K562 (cell line): ENCODE measurements around the gene C15orf61. TPM values are rescaled to one million over a fixed set of nuclear protein-coding genes. Genes with fewer than 3 reads are reported as not detected.

ENCODE experiments used
- ATAC-seq: fragments of 200-7000 bp; cut with Tn5 transposase; 3 replicates; pipeline ENCODE4 v1.9.1; 2020; ENCODE audit warnings: moderate library complexity
- BruUV-seq: library from RNA; stranded (reverse); fragments of 400-500 nt; replicated peaks from 2 replicates; lab custom pipeline; 2021; lab: Mats Ljungman, UMichigan
- CTCF ChIA-PET: fragments of 300-600 bp; formaldehyde crosslinking; extraction: SDS; loops from one replicate; lab custom pipeline; 2021; ENCODE audit warnings: low intra/inter-chr PET ratio; lab: Yijun Ruan, JAX
- POLR2A ChIA-PET: fragments of 300-600, 350-650 bp; sonication (Branson Sonifier 250); formaldehyde crosslinking; extraction: SDS; loops from one replicate; lab custom pipeline; 2021; ENCODE audit warnings: antibody characterized with exemption, inconsistent platforms; lab: Yijun Ruan, JAX
- DNase-seq, 4 experiments: peaks; one replicate each; pipeline versions ENCODE4 v3.0.0 to v3.0.0-alpha.2; 2011 to 2018; ENCODE audit warnings: low spot score in 3 of 4, mixed read lengths in 3 of 4; ENCODE audit errors: extremely low read depth in 1 of 4
- FAIRE-seq: peaks from 2 replicates; lab custom pipeline; 2011; peaks lifted over from hg19 to GRCh38; lab: Jason Lieb, UNC
- H2AFZ ChIP-seq: 2 replicates; pipeline ENCODE4 v1.6.0; 2011; ENCODE audit warnings: low read depth, low read length, control low read depth, inconsistent platforms
- H3K27ac ChIP-seq: fragments of 200-600 bp; 3 replicates; pipeline ENCODE4 v1.8.0; 2011; ENCODE audit warnings: low read depth, mild to moderate bottlenecking, control low read depth, inconsistent platforms, low read length, moderate library complexity, mixed read lengths; ENCODE audit errors: extremely low read depth
- H3K27me3 ChIP-seq, 2 experiments: fragments of 300-600 bp in 1 of 2; 2 replicates in 1 of 2; 3 replicates in 1 of 2; pipeline versions ENCODE4 v1.6.0 to v1.8.0; 2011; ENCODE audit warnings: inconsistent platforms in 2 of 2, low read length in 2 of 2, mild to moderate bottlenecking in 1 of 2, mixed read lengths in 1 of 2, moderate library complexity in 1 of 2; ENCODE audit not compliant: control insufficient read depth in 2 of 2, insufficient read depth in 2 of 2
- H3K36me3 ChIP-seq: fragments of 300-600 bp; 3 replicates; pipeline ENCODE4 v1.8.0; 2011; ENCODE audit warnings: mild to moderate bottlenecking, low read length, inconsistent platforms; ENCODE audit not compliant: control insufficient read depth, insufficient read depth
- H3K4me1 ChIP-seq, 2 experiments: fragments of 200-600 bp in 1 of 2; replicated peaks in 1 of 2; 2 replicates in 1 of 2; 3 replicates in 1 of 2; pipeline versions ENCODE4 v1.5.1 to v1.8.0; 2011; ENCODE audit warnings: inconsistent platforms in 2 of 2, low read length in 2 of 2, mild to moderate bottlenecking in 1 of 2, mixed read lengths in 1 of 2, moderate library complexity in 1 of 2; ENCODE audit not compliant: control insufficient read depth in 2 of 2, insufficient read depth in 2 of 2
- H3K4me2 ChIP-seq: 2 replicates; pipeline ENCODE4 v1.6.1; 2011; ENCODE audit warnings: low read length, control low read depth, inconsistent platforms, mixed read lengths; ENCODE audit not compliant: insufficient read depth
- H3K4me3 ChIP-seq: fragments of 200-600 bp; sonication (generic), shearing (Covaris generic); 2 replicates; pipeline ENCODE4 v1.5.1; 2016; ENCODE audit warnings: control low read depth, inconsistent platforms
- H3K79me2 ChIP-seq: fragments of 200-600 bp; 3 replicates; pipeline ENCODE4 v1.8.0; 2011; ENCODE audit warnings: low read length, inconsistent platforms; ENCODE audit not compliant: control insufficient read depth, insufficient read depth
- H3K9ac ChIP-seq, 2 experiments: 2 replicates each; pipeline versions ENCODE4 v1.6.0 to v1.6.1; 2011; ENCODE audit warnings: low read depth in 2 of 2, low read length in 2 of 2, control low read depth in 1 of 2, inconsistent platforms in 1 of 2, mild to moderate bottlenecking in 1 of 2, mixed read lengths in 1 of 2; ENCODE audit not compliant: insufficient read depth in 1 of 2
- H3K9me1 ChIP-seq: one replicate; pipeline ENCODE4 v1.6.0; 2011; ENCODE audit warnings: inconsistent platforms, mild to moderate bottlenecking, low read length, moderate library complexity; ENCODE audit not compliant: control insufficient read depth, insufficient read depth
- H3K9me3 ChIP-seq: replicated peaks from 2 replicates; pipeline ENCODE4 v1.5.1; 2011; ENCODE audit warnings: low read depth, low read length, inconsistent platforms; ENCODE audit not compliant: control insufficient read depth, insufficient read depth
- H4K20me1 ChIP-seq: replicated peaks from 2 replicates; pipeline ENCODE4 v1.6.1; 2011; ENCODE audit warnings: low read length, inconsistent platforms, mixed read lengths; ENCODE audit not compliant: control insufficient read depth, insufficient read depth
- ADNP ChIP-seq: fragments of 200-800 bp; sonication (Bioruptor generic); IDR thresholded peaks from 2 replicates; pipeline ENCODE4 v1.6.1; 2016; ENCODE audit warnings: missing genetic modification characterization, missing compliant biosample characterization
- FOXJ3 ChIP-seq: sonication (generic); formaldehyde crosslinking; IDR thresholded peaks from 2 replicates; pipeline ENCODE4 v1.4.0; 2020; ENCODE audit warnings: mild to moderate bottlenecking, missing genetic modification reagents
- JUNB ChIP-seq: fragments of 450-650 bp; formaldehyde crosslinking; conservative IDR thresholded peaks from 2 replicates; pipeline ENCODE4 v1.4.0; 2020; ENCODE audit warnings: mild to moderate bottlenecking
- MEF2A ChIP-seq: IDR thresholded peaks from 2 replicates; pipeline ENCODE4 v1.6.1; 2011; ENCODE audit warnings: low read depth, mild to moderate bottlenecking, low read length, moderate library complexity; ENCODE audit not compliant: control insufficient read depth
- SMARCE1 ChIP-seq: fragments of 450-650 bp; IDR thresholded peaks from 2 replicates; pipeline ENCODE4 v1.7.1; 2016; ENCODE audit warnings: mild to moderate bottlenecking
- TBP ChIP-seq: optimal IDR thresholded peaks from 2 replicates; pipeline ENCODE3; 2011; ENCODE audit warnings: low read depth, low read length, improper control_type of control experiment
- WGBS: fragments of 100-300 bp; shearing (Covaris generic); methylation state at CpG from one replicate; pipeline ENCODE4 v1.1.6; 2016; ENCODE audit warnings: low coverage, mixed read lengths; ENCODE audit not compliant: insufficient coverage; ENCODE audit errors: missing lambda C conversion rate; 5-methylcytosine and 5-hydroxymethylcytosine counted together
- in situ Hi-C: fragments of 300-500 bp; cut with MboI; formaldehyde crosslinking; loops from 4 replicates; pipeline ENCODE4 v1.15.0; 2018; ENCODE audit warnings: inconsistent platforms, mixed read lengths
- intact Hi-C: fragments of 100-400 bp; cut with micrococcal nuclease; formaldehyde crosslinking; loops from 2 replicates; pipeline ENCODE4 v1.14.2; 2022
- polyA plus RNA-seq, 8 experiments: library from polyadenylated mRNA; depleted of rRNA in 4 of 8; stranded (reverse) in 5 of 8; unstranded in 3 of 8; fragments of >200 nt; fragmentation: Nextera tagmentation in 2 of 8; fragmentation: Illumina TruSeq in 1 of 8; extraction: Ambion mirVana in 2 of 8; extraction: Trizol in 1 of 8; gene quantifications; 2 replicates each; pipeline versions ENCODE4 v1.2.1 to v1.2.3, GENCODE V29; 2011 to 2014; ENCODE audit warnings: inconsistent platforms in 1 of 8, missing spikeins in 1 of 8
- total RNA-seq, 7 experiments: library from RNA; depleted of rRNA in 6 of 7; stranded (reverse); fragments of >200 nt in 6 of 7; fragmentation: Illumina TruSeq in 2 of 7; extraction: Trizol in 2 of 7; gene quantifications; 2 replicates each; pipeline versions ENCODE4 v1.2.1 to v1.2.3, GENCODE V29; 2011 to 2021; ENCODE audit warnings: low replicate concordance in 1 of 7
- TF ChIP-seq, protein P1 (sequence below): fragments of 450-650 bp; IDR thresholded peaks from 2 replicates; pipeline ENCODE4 v1.6.1; 2016; ENCODE audit warnings: missing biosample characterization, missing genetic modification characterization

C15orf61 gene
- total and polyA plus RNA-seq, 9 of the 15 experiments (the other 6 are each of a cell fraction or from before 2014, with no cell fraction given): 1.6 to 10.5 (median 4.3) TPM

DNA sequence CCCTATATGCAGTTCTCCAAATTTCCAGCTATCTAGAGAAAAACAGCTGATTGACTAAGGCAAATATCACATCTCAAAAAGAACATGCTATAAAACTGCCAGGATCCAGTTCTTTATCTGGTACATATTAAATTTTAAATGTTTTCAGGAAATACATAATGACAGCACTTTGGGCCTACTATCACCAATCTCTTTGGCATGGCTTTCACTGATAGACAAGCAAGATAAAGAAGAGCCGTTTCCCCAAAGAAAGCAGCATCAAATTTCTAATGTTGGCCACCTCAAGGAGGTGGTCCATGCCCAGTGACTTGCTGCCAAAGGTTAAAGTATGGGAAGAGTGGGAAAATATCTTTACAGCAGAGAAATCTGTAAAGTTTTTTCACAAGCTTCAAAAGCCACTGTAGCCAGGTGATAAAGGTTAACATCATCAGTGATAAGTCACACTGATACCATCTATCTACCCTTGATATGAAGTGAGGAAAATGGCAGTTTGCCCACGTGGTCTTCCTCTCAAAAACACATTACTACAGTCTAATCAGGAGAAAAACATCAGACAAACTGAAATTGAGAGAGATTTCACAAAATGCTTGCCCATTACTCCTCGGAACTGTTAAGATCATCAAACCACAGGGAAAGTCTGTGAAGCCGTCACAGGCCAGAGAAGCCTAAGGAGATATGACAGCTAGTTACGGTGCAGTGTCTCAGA, 46.4 kb upstream of the C15orf61 start:
- Histone ChIP-seq H3K27me3 (peaks cover 0 to 3% of the 10 kb centered on the region in 2 experiments; a peak in 2 of 5 replicates), H3K4me2 (no peak overlapping the region), H3K27ac (no peak overlapping the region), H3K9ac (no peak overlapping the region), H3K36me3 (no peaks in the 10 kb centered on the region), H4K20me1 (no peaks in the 10 kb centered on the region), H3K79me2 (no peaks in the 10 kb centered on the region), H3K9me1 (no peaks in the 10 kb centered on the region), H3K9me3 (no peaks in the 10 kb centered on the region), H3K4me1 (no peaks in the 10 kb centered on the region), H3K4me3 (no peak overlapping the region), H2AFZ (no peak overlapping the region)
- no peak for TF ChIP-seq TBP
- TF ChIP-seq FOXJ3 (CRISPR knock-in tag): no peak
- no peak for TF ChIP-seq SMARCE1
- TF ChIP-seq JUNB (CRISPR knock-in tag): no peak
- TF ChIP-seq MEF2A: no peak
- no peak for TF ChIP-seq ADNP (tag)
- TF ChIP-seq, protein P1, sequence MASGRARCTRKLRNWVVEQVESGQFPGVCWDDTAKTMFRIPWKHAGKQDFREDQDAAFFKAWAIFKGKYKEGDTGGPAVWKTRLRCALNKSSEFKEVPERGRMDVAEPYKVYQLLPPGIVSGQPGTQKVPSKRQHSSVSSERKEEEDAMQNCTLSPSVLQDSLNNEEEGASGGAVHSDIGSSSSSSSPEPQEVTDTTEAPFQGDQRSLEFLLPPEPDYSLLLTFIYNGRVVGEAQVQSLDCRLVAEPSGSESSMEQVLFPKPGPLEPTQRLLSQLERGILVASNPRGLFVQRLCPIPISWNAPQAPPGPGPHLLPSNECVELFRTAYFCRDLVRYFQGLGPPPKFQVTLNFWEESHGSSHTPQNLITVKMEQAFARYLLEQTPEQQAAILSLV (tag): no peak
- in situ Hi-C loops (no loop called here), intact Hi-C loops (no loop called here)
- WGBS: 23% methylated on average over 5 of the region's 5 CpGs
- CTCF ChIA-PET: no interaction called here
- POLR2A ChIA-PET: interaction anchor here (0.7 kb wide), 1 partner anchor 15 kb away, joined by 3 read pairs; no protein-coding TSS in a partner anchor
- FAIRE-seq: no peak
- no TSS peak for BruUV-seq
- DNase-seq: no peak
- ATAC-seq: no peak
